ENCODE measurements around the gene GDF2. TPM values are rescaled to one million over a fixed set of nuclear protein-coding genes. Genes with fewer than 3 reads are reported as not detected.

Gene GDF2
- total RNA-seq, 4 donors from 2014 or later = not detected

- TF ChIP-seq EP300 (IDR thresholded peaks at IDR 0.05) (no peak), CTCF (IDR thresholded peaks at IDR 0.05) (no peak), POLR2A (IDR thresholded peaks at IDR 0.05) (no peak)
- WGBS, 2 donors = 90 to 92% methylated on average over 8 of the region's 9 CpGs
- Histone ChIP-seq H3K4me3 (no peak overlapping the region), H3K27ac (no peak overlapping the region), H3K27me3 (no peaks in the 10 kb centered on the region), H3K36me3 (no peaks in the 10 kb centered on the region), H3K4me1 (no peaks in the 10 kb centered on the region), H3K9me3 (no peaks in the 10 kb centered on the region)
- DNase-seq (ENCODE audit: low spot score in 2 of 2) = no peak
Observed at GRCh38 chr10:47283101-47283630, 39.1 kb upstream of the GDF2 start.

GRCh38 chr10:47283848-47284247 is 38.4 kb upstream of the GDF2 start:
- Histone ChIP-seq H3K36me3 (no peaks in the 10 kb centered on the region), H3K27ac (no peak overlapping the region), H3K4me1 (no peaks in the 10 kb centered on the region), H3K9me3 (no peaks in the 10 kb centered on the region), H3K4me3 (no peak overlapping the region), H3K27me3 (no peaks in the 10 kb centered on the region)
- no peak for DNase-seq (ENCODE audit: low spot score in 2 of 2)
- TF ChIP-seq EP300 (IDR thresholded peaks at IDR 0.05) = no peak
- no peak for TF ChIP-seq POLR2A (IDR thresholded peaks at IDR 0.05)
- no peak for TF ChIP-seq CTCF (IDR thresholded peaks at IDR 0.05)

GRCh38 chr10:47285381-47286115 is 36.7 kb upstream of the GDF2 start:
- TF ChIP-seq POLR2A (IDR thresholded peaks at IDR 0.05) (no peak), EP300 (IDR thresholded peaks at IDR 0.05) (no peak), CTCF (IDR thresholded peaks at IDR 0.05) (no peak)
- Histone ChIP-seq H3K27ac (no peak overlapping the region), H3K4me1 (no peaks in the 10 kb centered on the region), H3K9me3 (no peaks in the 10 kb centered on the region), H3K4me3 (no peak overlapping the region), H3K36me3 (no peaks in the 10 kb centered on the region), H3K27me3 (no peaks in the 10 kb centered on the region)
- DNase-seq (ENCODE audit: low spot score in 2 of 2) = no peak
- WGBS, 2 donors = 77% methylated on average over 8 of the region's 8 CpGs

- TF ChIP-seq EP300 (IDR thresholded peaks at IDR 0.05) = no peak
- TF ChIP-seq POLR2A (IDR thresholded peaks at IDR 0.05) = no peak
- no peak for TF ChIP-seq CTCF (IDR thresholded peaks at IDR 0.05)
- H3K27me3 ChIP-seq = no peaks in the 10 kb centered on the region
- peaks cover 0 to 1% (median 0%) of the 10 kb centered on the region in 4 donors for H3K4me1 ChIP-seq
- H3K9me3 ChIP-seq = no peaks in the 10 kb centered on the region
- no peak overlapping the region for H3K4me3 ChIP-seq
- H3K27ac ChIP-seq = no peak overlapping the region
- no peak for DNase-seq (ENCODE audit: low spot score in 2 of 2)
- H3K36me3 ChIP-seq = no peaks in the 10 kb centered on the region
- WGBS, 2 donors = 90 to 91% methylated on average over 4 of the region's 4 CpGs
Observed at GRCh38 chr10:47286116-47286505, 36.1 kb upstream of the GDF2 start.

GRCh38 chr10:47286591-47287315 is 35.5 kb upstream of the GDF2 start:
- no peaks in the 10 kb centered on the region for H3K27me3 ChIP-seq
- H3K36me3 ChIP-seq = no peaks in the 10 kb centered on the region
- DNase-seq (ENCODE audit: low spot score in 2 of 2) = no peak
- TF ChIP-seq POLR2A (IDR thresholded peaks at IDR 0.05) = no peak
- no peak for TF ChIP-seq CTCF (IDR thresholded peaks at IDR 0.05)
- TF ChIP-seq EP300 (IDR thresholded peaks at IDR 0.05) = no peak
- peaks cover 0 to 8% (median 0%) of the 10 kb centered on the region in 4 donors for H3K4me1 ChIP-seq
- H3K27ac ChIP-seq = no peak overlapping the region
- H3K4me3 ChIP-seq = no peak overlapping the region
- H3K9me3 ChIP-seq = no peaks in the 10 kb centered on the region
- 78 to 89% methylated on average over 4 of the region's 4 CpGs for WGBS, 2 donors

Measured in tibial nerve (tissue), 4 donors.